ENCODE data around the gene LNP1.
A peak's percentile ranks its signal among the peaks of the same experiment; 100 is the strongest.
"Not testable (repeated sequence)": the region's sequence is repeated elsewhere in the genome, so short reads cannot be mapped to it uniquely, and the experiment has no call there.

LNP1 gene

GRCh38 chr3:100436951-100437350 lies 35.6 kb downstream of the LNP1 start:
- DNase-seq (ENCODE audit: low read depth, low spot score), result peak; percentile 7
- no peak overlapping the region for H3K4me3 ChIP-seq (ENCODE audit: low read depth, low read length)
- CTCF ChIA-PET, result interaction anchor here (1.2 to 2.1 kb wide), 3 partner anchors 12 to 155 kb away, joined by 3 to 4 read pairs (median 4); no protein-coding TSS in a partner anchor
- TF ChIP-seq CTCF (IDR thresholded peaks at IDR 0.05; ENCODE audit: insufficient read depth, low read length, missing control alignments), result no peak
- POLR2A ChIA-PET, result no interaction called here

DNA sequence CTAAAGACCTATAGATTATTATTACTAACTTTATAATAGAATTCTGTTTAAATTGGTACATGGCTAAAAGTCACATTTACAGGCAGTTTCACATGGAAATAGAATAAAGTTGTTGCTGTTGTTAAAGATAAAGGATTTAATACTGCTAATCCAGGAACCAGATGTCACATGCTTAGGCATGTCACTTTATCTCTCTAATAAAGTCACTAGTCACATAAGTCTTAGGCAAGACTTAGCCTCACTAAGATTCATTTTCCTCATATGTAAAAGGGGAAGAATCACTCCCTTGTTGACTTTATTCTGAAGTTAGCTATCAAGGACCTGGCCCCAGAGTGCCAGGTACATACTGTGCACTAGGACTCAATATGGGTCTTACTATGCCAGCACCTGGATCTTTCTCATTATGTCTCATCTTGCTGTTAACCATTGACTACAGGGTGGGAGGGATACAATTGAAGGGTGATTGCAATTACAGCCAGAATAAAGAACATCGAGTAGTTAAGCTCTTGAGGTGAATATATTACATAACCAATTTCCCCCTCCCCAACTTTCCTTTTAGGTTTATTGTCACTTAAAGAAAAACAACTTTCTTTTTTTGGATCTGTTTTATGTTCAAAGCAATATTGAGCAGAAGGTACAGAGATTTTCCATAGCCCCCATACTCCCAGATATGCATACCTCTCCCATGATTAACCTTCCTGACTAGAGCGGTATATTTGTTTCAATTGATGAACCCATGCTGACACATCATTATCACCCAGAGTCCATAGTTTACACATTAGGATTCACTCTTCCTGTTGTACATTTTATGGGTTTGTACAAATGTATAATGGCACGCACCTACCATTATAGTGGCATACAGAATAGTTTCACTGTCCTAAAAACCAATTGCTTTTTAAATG lies 36.6 kb downstream of the LNP1 start:
- no peak for TF ChIP-seq CTCF (IDR thresholded peaks at IDR 0.05; ENCODE audit: insufficient read depth, low read length, missing control alignments)
- DNase-seq (ENCODE audit: low read depth, low spot score), result no peak
- H3K4me3 ChIP-seq (ENCODE audit: low read depth, low read length), result no peak overlapping the region
- CTCF ChIA-PET, result interaction anchor here (0.6 to 2.4 kb wide), 5 partner anchors 11 to 154 kb away, joined by 4 to 14 read pairs (median 4); no protein-coding TSS in a partner anchor
- POLR2A ChIA-PET, result interaction anchor here (0.5 kb wide), 1 partner anchor 397 kb away, joined by 3 read pairs; no protein-coding TSS in a partner anchor

- ChIA-PET POLR2A (interaction anchor here (0.5 kb wide), 1 partner anchor 397 kb away, joined by 3 read pairs; no protein-coding TSS in a partner anchor), CTCF (interaction anchor here (1.2 to 2.4 kb wide), 3 partner anchors 10 to 151 kb away, joined by 4 to 14 read pairs (median 10); no protein-coding TSS in a partner anchor)
- DNase-seq (ENCODE audit: low read depth, low spot score), result no peak
- no peak for TF ChIP-seq CTCF (IDR thresholded peaks at IDR 0.05; ENCODE audit: insufficient read depth, low read length, missing control alignments)
- H3K4me3 ChIP-seq (ENCODE audit: low read depth, low read length), result no peak overlapping the region
Measured at GRCh38 chr3:100438623-100438974, 37.3 kb downstream of the LNP1 start.

- ChIA-PET POLR2A (no interaction called here), CTCF (interaction anchor here (0.8 to 2.4 kb wide), 4 partner anchors 9 to 149 kb away, joined by 3 to 14 read pairs (median 4); no protein-coding TSS in a partner anchor)
- no peak for DNase-seq (ENCODE audit: low read depth, low spot score)
- TF ChIP-seq CTCF (IDR thresholded peaks at IDR 0.05; ENCODE audit: insufficient read depth, low read length, missing control alignments), result no peak
- no peak overlapping the region for H3K4me3 ChIP-seq (ENCODE audit: low read depth, low read length)
Measured at GRCh38 chr3:100440895-100441294, 39.6 kb downstream of the LNP1 start.

DNA sequence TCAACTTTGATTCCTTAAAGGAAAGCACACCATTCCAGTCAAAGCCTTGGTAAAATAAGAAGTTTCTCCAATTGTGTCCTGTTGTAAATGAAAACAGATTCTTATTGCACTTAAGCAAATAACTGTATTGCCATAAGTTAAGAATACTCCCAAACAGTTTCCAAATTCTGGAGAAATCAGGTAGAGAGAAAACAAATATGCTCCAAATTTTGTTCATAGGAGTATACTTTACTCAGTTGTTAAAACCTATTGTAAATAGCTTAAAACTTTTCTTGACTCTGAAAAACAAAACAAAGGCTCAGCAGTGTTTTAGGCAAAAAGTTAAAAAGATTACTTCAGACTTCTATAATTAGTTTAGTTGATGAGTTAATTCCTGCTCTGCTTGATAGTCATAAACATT lies 42.4 kb downstream of the LNP1 start:
- no peak overlapping the region for H3K4me3 ChIP-seq (ENCODE audit: low read depth, low read length)
- ChIA-PET CTCF (interaction anchor here (1.0 kb wide), 1 partner anchor 20 kb away, joined by 3 read pairs; no protein-coding TSS in a partner anchor), POLR2A (no interaction called here)
- no peak for TF ChIP-seq CTCF (IDR thresholded peaks at IDR 0.05; ENCODE audit: insufficient read depth, low read length, missing control alignments)
- DNase-seq (ENCODE audit: low read depth, low spot score), result no peak

DNA sequence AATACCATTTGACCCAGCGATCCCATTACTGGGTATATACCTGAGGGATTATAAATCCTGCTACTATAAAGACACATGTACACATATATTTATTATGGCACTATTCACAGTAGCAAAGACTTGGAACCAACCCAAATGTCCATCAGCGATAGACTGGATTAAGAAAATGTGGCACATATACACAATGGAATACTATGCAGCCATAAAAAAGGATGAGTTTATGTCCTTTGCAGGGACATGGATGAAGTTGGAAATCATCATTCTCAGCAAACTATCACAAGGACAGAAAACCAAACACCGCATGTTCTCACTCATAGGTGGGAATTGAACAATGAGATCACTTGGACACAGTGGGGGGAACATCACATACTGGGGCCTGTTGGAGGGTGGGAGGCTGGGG lies 45.7 kb downstream of the LNP1 start:
- DNase-seq (ENCODE audit: low read depth, low spot score); H3K4me3 ChIP-seq (ENCODE audit: low read depth, low read length): not testable (repeated sequence)
- CTCF ChIA-PET, result interaction anchor here (6.4 kb wide), 1 partner anchor 16 kb away, joined by 57 read pairs; no protein-coding TSS in a partner anchor

More for the DNA sequence above, 45.7 kb downstream of the LNP1 start:
- POLR2A ChIA-PET, result not testable (repeated sequence)

All from AG04449 (cell line).